Anterior cingulate cortex (tissue), 58 donors: ENCODE results near the gene RNF41.
A peak's percentile ranks its signal among the peaks of the same experiment; 100 is the strongest.
"Not testable (repeated sequence)": the region's sequence is repeated elsewhere in the genome, so short reads cannot be mapped to it uniquely, and the experiment has no call there.

Experiments
- DNase-seq, 58 donors: peaks; one replicate each; lab custom pipeline; 2025; lab: John Stamatoyannopoulos, UW

RNF41 gene

DNA sequence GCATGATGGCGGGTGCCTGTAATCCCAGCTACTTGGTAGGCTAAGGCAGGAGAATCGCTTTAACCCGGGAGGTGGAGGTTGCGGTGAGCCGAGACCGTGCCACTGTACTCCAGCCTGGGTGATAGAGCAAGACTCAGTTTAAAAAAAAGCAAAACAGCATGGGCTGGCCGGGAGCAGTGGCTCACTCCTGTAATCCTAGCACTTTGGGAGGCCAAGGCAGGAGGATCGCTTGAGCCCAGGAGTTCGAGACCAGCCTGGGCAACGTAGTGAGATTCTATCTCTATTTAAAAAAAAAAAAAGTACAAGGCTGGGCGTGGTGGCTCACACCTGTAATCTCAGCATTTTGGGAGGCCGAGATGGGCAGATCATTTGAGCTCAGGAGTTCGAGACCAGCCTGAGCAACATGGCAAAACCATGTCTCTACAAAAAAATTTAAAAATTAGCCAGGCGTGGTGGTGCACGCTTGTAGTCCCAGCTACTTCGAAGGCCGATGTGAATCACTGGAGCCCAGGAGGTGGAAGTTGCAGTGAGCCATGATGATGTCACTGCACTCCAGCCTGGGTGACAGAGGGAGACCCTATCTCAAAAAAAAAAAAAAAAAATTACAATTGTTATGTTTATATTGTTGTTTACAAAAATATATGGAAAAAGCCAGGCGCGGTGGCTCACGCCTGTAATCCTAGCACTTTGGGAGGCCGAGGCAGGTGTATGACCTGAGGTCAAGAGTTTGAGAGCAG, 65.1 kb downstream of the RNF41 start:
- DNase-seq: not testable (repeated sequence)

DNA sequence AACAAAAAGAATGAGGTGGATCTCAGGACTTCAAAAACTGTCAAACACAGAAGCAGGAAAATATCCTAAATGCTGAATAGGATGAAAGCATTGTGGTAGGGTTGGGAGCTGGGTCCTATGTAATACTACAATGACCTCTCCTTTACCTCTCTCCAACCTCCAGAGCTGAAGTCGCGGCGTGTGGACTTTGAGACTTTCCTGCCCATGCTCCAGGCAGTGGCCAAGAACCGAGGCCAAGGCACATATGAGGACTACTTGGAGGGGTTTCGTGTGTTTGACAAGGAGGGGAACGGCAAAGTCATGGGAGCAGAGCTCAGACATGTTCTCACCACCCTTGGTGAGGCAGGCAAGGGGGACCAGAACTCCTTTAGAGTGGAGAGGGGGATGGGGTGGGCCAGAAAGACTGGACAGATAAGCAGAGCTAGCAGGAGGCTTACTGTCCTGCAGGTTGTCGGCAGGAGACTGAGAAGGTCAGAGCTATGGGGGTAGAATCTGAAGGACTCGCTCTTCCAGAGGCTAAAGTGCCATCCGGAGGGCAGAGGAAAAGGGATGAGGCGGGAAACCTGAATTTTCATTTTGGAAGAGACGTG, 66.4 kb downstream of the RNF41 start:
- DNase-seq: no peak

DNA sequence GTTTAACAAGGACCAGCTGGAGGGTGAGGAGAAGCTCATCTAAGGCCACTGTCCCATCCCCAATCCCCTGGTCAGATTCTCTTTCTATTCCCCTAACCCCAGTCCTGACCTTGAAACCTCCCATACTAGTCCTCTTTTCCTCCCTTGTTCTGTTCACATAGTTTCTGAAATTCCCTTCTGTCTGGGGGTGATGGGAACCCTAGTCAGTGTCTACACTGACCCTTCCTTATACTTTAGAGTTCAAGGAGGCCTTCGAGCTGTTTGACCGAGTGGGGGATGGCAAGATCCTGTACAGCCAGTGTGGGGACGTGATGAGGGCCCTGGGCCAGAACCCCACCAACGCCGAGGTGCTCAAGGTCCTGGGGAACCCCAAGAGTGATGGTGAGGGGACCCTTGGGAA, 66.9 kb downstream of the RNF41 start:
- DNase-seq: no peak

- DNase-seq: no peak
These were observed 67.4 kb downstream of the RNF41 start for GRCh38 chr12:56154246-56154771.

DNA sequence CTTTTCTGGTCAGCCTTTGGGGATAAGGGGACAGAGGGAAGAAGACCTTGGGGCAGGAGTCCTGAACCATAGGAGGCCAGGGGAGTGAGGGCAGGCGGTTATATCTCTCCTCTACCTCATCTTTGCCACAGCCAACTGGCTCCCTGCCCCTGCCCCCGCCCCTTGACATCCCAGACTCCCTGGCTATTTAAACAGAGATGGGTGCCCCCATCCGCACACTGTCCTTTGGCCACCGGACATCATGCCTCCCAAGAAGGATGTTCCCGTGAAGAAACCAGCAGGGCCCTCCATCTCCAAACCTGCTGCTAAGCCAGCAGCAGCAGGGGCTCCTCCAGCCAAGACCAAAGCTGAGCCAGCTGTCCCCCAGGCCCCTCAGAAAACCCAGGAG, 68.0 kb downstream of the RNF41 start:
- no peak for DNase-seq

DNA sequence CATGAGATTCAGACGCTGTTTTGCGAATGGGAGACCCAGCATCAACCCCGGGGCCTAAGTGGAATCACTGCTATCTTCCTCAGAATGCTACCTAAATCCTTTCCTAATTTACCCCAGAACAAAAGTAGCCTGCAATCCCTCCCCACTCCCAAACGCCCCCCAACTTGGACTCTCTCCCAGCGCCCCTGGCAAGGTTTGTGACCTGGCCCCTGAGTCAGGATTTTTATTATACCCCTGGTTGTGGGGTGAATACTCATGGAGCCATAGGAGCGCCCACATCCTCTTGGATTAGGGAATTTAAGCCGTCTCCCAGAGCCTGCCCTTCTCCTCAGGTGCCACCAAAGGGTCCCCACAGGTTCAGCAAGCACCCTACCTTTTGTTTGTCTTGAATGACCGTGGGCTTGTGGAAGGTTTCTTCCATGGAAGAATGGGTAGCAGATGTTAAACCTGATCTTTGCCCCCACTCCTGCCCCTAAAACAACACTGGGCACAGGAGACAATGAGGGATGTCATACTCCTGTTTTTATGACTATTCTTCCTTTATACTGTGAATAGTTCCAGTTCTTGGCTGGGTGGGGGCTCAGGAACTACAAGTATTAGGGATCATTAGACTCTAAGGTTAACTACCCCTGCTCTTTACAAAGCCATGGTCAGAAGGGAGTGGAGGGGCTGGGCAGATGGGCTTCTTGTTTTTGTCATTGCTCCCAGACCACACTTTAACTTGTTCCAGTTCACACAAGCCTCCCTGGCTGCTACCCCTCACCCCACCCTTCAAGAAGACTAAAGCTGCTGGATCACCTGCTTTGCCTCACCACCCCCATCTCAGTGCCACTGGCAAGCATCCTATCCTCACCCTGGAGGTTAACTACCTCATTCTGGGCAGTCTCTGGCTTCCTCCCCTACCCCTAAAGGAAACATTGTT, 68.7 kb downstream of the RNF41 start:
- peak in 1 of 58 donors; percentile 31 for DNase-seq
